BJ (cell line): ENCODE results near the gene APCS. TPM values are rescaled to one million over a fixed set of nuclear protein-coding genes. Genes with fewer than 3 reads are reported as not detected.

Experiments
- CTCF ChIA-PET: fragments of 350-600 bp; formaldehyde crosslinking; extraction: SDS; loops from one replicate; lab custom pipeline; 2021; ENCODE audit warnings: antibody characterized with exemption, inconsistent platforms; lab: Yijun Ruan, JAX
- POLR2A ChIA-PET: fragments of 300-600 bp; sonication (Branson Sonifier 250); formaldehyde crosslinking; extraction: SDS; loops from one replicate; lab custom pipeline; 2021; ENCODE audit warnings: antibody characterized with exemption; lab: Charles Lee
- DNase-seq: peaks from one replicate; pipeline ENCODE4 v3.0.0-alpha.2; 2011; ENCODE audit warnings: low read depth
- H3K27me3 ChIP-seq: 2 replicates; pipeline ENCODE4 v1.6.0; 2011; ENCODE audit warnings: low read length; ENCODE audit not compliant: control insufficient read depth, insufficient read depth
- H3K36me3 ChIP-seq: 2 replicates; pipeline ENCODE4 v1.5.1; 2011; ENCODE audit warnings: low read length; ENCODE audit not compliant: control insufficient read depth, insufficient read depth
- H3K4me3 ChIP-seq: 2 replicates; pipeline ENCODE4 v1.5.1; 2011; ENCODE audit warnings: low read depth, mild to moderate bottlenecking, control low read depth, low read length
- polyA plus RNA-seq: library from polyadenylated mRNA; depleted of rRNA; stranded (reverse); fragments of >200 nt; gene quantifications from 2 replicates; pipeline ENCODE4 v1.2.3, GENCODE V29; 2011; rRNA removed
- TF ChIP-seq, protein P1 (sequence below): IDR thresholded peaks from 2 replicates; pipeline ENCODE4 v1.5.1; 2011; ENCODE audit warnings: low read depth, mild to moderate bottlenecking, control low read depth, inconsistent platforms, low read length, moderate library complexity; ENCODE audit not compliant: insufficient read depth

APCS gene
- polyA plus RNA-seq, 1 experiment: not detected

DNA sequence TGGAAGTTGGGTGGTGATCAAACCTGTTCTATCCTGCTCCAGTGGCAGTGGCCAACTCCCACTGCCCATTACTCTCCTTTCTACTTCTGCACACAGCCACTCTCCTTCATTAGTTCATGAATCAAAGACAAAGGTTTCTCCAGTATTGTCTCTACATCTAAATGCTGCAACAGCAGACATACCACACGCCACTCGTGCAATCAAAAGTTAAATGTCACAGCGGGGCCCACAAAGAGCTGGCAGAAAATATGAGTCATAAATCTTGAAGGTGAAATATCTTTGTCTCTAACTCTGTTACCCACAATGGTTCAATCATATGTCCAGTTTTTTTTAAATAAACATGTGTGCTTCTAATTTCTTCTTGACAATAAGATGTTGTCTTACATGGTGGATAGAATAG, 13.3 kb downstream of the APCS start:
- Histone ChIP-seq H3K27me3 (no peaks in the 10 kb centered on the region), H3K36me3 (no peaks in the 10 kb centered on the region), H3K4me3 (no peak overlapping the region)
- CTCF ChIA-PET: no interaction called here
- DNase-seq: no peak
- TF ChIP-seq, protein P1, sequence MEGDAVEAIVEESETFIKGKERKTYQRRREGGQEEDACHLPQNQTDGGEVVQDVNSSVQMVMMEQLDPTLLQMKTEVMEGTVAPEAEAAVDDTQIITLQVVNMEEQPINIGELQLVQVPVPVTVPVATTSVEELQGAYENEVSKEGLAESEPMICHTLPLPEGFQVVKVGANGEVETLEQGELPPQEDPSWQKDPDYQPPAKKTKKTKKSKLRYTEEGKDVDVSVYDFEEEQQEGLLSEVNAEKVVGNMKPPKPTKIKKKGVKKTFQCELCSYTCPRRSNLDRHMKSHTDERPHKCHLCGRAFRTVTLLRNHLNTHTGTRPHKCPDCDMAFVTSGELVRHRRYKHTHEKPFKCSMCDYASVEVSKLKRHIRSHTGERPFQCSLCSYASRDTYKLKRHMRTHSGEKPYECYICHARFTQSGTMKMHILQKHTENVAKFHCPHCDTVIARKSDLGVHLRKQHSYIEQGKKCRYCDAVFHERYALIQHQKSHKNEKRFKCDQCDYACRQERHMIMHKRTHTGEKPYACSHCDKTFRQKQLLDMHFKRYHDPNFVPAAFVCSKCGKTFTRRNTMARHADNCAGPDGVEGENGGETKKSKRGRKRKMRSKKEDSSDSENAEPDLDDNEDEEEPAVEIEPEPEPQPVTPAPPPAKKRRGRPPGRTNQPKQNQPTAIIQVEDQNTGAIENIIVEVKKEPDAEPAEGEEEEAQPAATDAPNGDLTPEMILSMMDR: no peak
- POLR2A ChIA-PET: no interaction called here

DNA sequence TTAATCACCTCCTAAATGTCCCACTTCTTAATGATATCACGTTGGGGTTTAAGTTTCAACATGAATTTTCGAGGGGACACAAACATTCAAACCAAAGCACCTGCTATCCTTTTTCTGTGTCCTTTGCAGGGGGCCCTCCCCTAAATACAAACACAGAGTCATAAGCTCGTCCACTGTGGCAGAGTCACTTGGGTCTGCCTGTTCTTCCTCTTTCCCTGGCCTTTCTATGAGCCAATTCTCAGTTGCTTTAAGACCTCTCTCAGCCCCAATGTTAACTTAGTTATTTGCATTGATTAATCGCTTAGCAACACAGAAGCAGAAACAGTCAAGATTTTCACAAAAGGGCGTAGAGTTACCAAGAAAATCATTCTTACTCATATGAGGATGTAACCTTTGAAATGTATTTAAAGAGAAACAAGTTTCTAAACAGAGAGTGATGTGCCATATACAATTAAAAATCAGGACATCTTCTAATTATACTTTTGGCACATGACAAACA, 14.9 kb downstream of the APCS start:
- Histone ChIP-seq H3K27me3 (no peaks in the 10 kb centered on the region), H3K4me3 (no peak overlapping the region), H3K36me3 (no peaks in the 10 kb centered on the region)
- ChIA-PET CTCF (interaction anchor here (0.6 kb wide), 1 partner anchor 40 kb away, joined by 3 read pairs; no protein-coding TSS in a partner anchor), POLR2A (no interaction called here)
- DNase-seq: no peak
- TF ChIP-seq, protein P1: no peak

DNA sequence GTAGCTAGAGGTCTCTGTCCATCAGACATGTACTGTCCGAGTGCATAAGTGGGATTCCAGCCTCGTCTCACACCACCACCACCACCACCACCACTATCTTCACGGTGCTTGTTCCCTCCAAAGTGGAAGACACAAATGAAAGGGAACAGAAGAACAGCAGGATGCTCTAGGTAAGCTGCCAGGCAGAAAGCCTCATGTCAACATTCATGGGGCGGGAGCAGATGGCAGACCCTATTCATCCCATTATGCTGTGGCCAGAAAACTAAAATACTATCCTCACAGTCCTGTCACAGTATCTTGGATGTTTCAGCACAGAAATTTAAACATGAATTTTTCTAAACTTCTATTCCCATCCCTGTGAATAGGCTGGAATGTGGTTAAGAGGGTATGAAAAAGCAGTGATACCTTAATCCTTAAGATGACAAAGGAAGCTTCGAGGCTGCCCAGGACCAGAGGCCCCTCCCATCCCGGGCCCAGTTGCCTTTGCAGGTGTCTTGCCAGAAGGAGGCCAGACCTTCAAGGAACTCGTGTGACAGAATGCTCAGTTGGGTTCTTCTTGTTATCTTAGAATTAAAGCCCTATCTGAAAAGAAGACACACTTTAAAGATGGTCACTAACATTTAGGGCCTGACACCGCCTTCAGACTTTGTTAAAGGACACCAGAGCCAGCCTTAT, 24.7 kb downstream of the APCS start:
- no peaks in the 10 kb centered on the region for H3K36me3 ChIP-seq
- ChIA-PET POLR2A (no interaction called here), CTCF (no interaction called here)
- TF ChIP-seq, protein P1: no peak
- H3K4me3 ChIP-seq: no peak overlapping the region
- H3K27me3 ChIP-seq: no peaks in the 10 kb centered on the region
- no peak for DNase-seq

DNA sequence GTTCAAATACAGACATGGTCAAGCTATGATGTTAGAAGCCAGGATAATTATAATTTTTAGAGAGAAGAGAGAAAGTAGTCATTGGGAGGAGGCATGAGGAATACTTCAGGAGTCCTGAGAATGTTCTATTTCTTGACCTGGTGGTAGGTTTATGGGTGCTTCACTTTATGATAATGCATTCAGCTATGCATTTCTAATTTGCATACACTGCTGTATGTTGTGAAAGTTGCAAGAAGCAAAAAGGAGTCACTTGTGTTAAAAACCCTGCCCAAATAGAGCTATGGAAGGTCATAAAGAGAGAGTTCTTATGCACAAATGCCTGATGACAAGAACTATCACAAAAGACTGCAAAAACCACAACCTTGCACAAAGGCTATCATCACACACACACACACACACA, 45.3 kb downstream of the APCS start:
- Histone ChIP-seq H3K36me3 (no peaks in the 10 kb centered on the region), H3K27me3 (no peaks in the 10 kb centered on the region), H3K4me3 (no peak overlapping the region)
- ChIA-PET CTCF (no interaction called here), POLR2A (no interaction called here)
- no peak for DNase-seq
- TF ChIP-seq, protein P1: no peak

Other genes with a start within 250 kb of the APCS start
- not detected in 2 replicates for gene OR10J4, start 155.6 kb upstream of the APCS start, polyA plus RNA-seq
- not detected in 2 replicates for gene OR10J1, start 148.1 kb upstream of the APCS start, polyA plus RNA-seq
- not detected in 2 replicates for gene OR10J5, start 51.8 kb upstream of the APCS start, polyA plus RNA-seq
- gene CRP, start 126.8 kb downstream of the APCS start, polyA plus RNA-seq: not detected in 2 replicates
- 16.0 and 22.8 TPM in 2 replicates for gene DUSP23, start 193.1 kb downstream of the APCS start, polyA plus RNA-seq
- gene FCRL6, start 214.5 kb downstream of the APCS start, polyA plus RNA-seq: not detected in 2 replicates
- 0.05 and 0.06 TPM in 2 replicates for gene SLAMF8, start 239.0 kb downstream of the APCS start, polyA plus RNA-seq